Stimulated activated CD8-positive, alpha-beta memory T cell treated with anti-CD3 and anti-CD28 coated beads, Interleukin-7, amount 100 ng/mL, for 1 hour (primary cell): ENCODE results near the gene MILR1.
"Not testable (repeated sequence)": the region's sequence is repeated elsewhere in the genome, so short reads cannot be mapped to it uniquely, and the experiment has no call there.

Experiments used
- DNase-seq, 2 donors: peaks; one replicate each; pipeline ENCODE4 v3.0.0-alpha.2; 2020; ENCODE audit warnings: low read depth in 2 of 2

The MILR1 gene

DNA sequence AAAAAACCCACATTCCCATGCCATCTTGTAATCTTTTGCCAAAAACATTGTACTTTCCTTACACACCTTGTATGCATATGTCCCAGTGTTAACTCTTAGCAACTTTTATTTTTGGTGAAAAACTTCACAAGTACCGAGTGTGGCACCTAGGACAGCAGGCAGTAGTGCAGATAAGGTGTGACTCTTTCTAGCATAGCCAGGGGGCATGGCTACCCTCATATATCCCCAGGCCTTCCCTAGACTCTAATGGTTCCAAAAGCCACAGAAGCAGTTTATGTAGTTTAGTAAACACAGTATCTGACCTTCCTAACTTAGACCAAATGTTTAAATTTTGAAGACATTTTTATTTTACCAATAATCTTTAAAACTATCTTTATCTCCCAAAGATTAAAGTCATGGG, 20.5 kb upstream of the MILR1 start:
- no peak for DNase-seq

- not testable (repeated sequence) for DNase-seq
Observed at GRCh38 chr17:64430036-64430435, 18.9 kb upstream of the MILR1 start.

GRCh38 chr17:64431534-64431933, 17.4 kb upstream of the MILR1 start:
- DNase-seq = no peak

DNA sequence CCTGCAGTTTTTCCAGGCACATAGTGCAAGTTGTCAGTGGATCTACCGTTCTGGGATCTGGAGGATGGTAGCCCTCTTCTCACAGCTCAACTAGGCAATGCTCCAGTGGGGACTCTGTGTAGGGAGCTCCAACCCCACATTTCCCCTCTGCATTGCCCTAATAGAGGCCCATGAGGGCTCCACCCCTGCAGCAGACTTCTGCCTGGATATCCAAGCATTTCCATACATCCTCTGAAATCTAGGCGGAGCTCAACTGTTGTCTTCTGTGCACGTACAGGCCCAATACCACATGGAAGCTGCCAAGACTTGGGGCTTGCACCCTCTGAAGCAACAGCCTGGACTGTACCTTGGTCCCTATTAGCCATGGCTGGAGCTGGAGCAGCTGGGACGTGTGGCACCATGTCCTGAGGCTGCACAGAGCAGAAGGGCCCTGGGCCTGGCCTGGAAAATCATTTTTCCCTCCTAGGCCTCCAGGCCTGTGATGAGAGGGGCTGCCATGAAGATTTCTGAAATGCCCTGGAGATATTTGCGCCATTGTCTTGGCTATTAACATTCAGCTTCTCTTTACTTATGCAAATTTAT, 10.9 kb upstream of the MILR1 start:
- DNase-seq = no peak

- not testable (repeated sequence) for DNase-seq
Observed at GRCh38 chr17:64439521-64439920, 9.4 kb upstream of the MILR1 start.

- DNase-seq = no peak
Observed at GRCh38 chr17:64439956-64440355, 9.0 kb upstream of the MILR1 start.

DNA sequence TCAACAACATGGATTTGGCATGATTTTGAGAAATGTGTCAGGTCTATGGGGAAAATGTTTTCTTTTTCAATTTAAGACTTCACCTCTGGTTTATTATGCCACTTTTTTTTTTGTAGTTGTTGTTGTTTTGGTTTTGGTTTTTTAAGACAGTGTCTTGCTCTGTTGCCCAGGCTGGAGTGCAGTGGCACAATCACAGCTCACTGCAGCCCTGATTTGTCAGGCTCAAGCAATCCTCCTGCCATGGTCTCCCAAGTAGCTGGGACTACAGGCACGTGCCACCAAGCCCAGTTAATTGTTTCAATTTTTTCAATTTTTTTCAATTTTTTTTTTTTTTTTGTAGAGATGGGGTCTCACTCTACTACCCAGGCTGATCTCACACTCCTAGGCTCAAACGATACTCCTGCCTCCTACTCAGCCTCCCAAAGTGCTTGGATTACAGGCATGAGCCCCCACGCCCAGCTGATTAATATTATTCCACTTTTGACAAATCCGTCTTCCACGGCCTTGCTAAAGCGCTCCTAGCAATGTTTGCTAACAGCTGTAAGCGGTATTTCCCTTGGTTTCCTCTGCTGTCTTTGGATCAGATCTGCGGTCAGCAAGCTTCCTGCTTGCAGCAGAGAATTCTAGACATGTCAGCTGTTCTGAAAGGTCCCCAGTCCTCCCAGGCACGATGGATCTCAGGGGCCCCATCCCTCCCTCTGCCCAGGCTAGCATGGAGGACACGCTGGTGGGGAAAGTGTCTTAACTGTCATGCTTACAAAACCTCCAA, 7.0 kb upstream of the MILR1 start:
- no peak for DNase-seq

DNA sequence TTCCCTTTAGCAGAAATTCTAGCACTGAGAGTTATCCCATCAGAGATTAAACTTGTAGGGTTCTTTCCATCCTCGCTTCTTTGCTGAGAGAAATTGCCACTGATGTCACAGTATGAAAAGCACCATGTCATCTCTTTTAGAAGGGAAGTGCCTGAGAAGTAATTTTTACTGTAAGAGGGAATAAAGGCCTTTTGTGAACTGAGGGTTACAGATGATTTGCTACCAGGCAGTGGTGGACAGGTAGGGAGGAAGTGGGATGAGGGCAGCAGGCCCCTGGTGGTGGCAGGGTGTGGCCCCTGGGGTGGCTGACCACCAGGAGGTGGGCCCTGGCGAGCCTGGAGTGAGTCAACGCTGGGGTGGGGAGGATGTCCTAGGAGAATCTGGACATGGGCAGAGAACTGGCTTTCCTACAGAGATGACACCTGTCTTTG, 6.4 kb upstream of the MILR1 start:
- no peak for DNase-seq

DNA sequence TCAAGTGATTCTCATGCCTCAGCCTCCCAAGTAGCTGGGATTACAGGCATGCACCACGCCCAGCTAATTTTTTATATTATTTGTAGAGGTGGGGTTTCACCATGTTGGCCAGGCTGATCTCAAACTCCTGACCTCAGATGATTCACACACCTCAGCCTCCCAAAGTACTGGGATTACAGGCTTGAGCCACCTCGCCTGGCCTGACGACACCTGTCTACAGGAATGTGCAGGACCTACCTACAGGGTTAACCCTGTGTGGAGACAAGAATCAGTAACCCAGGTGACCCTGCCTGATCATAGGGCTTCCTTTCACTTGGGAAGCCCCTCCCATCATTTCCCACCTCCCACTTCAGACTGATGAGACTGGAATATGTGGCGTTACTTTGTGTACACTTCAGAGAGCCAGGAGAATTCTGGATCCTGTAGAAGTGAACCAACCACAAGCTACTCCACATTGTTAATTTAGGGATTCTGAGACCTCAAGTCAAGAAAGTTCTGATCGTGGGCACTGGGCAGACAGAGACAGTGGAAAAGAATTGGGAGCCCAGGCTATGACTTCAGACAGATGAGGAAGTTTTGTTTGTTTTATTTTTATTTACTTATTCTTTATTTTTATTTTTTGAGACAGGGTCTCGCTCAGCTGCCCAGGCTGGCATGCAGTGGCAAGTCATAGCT, 5.7 kb upstream of the MILR1 start:
- no peak for DNase-seq

GRCh38 chr17:64447526-64447925, 1.4 kb upstream of the MILR1 start:
- no peak for DNase-seq

DNA sequence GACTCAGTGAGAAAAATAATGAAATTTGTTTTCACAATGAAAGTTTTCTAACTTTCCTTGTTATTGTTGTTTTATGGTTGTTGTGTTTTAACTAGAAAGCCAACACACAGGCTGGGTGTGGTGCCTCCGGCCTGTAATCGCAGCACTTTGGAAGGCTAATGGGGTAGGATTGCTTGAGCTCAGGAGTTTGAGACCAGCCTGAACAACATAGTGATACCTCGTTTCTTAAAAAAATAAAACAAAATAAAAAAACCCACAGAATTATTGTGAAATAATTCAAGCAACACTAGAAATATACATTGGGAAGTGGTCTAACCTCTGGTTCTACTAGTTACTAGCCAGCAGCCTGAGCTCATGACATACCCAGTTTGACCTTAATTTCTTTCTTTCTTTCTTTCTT, 630 bp downstream of the MILR1 start:
- no peak for DNase-seq

DNA sequence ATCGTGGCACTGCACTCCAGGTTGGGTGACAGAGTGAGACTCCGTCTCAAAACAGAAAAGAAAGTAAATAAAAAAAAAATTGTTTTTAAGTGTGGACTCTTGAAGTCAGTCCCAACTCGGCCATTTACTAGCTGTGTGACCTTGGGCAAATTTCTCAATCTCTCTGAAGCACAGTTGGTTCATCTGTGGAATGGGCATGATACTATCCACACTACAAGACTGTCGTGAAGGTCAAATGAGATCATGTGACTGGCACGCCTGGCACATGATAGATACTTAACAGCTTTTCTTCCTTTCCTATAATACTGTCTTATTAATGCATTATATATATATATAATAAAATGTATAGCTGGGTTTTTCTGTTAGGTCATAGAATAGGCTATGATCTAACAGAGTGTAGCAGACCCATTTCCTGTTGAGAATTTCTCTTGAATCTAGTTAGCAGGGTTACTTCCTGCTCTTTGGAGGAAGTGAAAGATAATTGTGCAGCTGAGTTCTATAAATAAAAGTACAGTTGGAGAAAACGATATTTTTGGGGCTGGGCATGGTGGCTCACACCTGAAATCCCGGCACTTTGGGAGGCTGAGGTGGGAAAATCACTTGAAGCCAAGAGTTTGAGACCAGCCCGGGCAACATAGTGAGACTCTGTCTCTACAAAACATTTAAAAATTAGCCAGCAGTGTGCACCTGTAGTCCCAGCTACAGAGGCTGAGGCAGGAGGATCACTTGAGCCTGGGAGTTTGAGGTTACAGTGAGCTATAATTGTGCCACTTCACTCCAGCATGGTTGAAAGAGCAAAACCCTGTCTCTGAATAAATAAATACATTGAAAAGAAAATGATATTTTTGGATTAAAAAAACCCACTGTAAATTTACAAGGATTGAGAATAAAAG, 7.3 kb downstream of the MILR1 start:
- no peak for DNase-seq

DNA sequence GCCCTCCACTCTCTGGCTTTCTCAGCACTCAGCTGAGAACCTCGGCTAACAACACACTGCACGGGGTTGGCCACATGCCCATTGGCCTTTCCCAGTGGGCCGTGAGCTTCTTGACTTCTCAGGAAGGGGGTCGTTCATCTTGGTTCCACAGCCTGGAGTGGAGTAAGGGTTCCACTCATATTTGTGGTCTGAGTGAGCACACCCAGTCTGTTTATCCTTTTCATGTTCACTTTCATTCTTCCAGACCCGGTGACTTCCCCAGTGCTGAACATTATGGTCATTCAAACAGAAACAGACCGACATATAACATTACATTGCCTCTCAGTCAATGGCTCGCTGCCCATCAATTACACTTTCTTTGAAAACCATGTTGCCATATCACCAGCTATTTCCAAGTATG, 8.2 kb downstream of the MILR1 start:
- DNase-seq = no peak

- DNase-seq = no peak
Observed at GRCh38 chr17:64458756-64459155, 9.8 kb downstream of the MILR1 start.

DNA sequence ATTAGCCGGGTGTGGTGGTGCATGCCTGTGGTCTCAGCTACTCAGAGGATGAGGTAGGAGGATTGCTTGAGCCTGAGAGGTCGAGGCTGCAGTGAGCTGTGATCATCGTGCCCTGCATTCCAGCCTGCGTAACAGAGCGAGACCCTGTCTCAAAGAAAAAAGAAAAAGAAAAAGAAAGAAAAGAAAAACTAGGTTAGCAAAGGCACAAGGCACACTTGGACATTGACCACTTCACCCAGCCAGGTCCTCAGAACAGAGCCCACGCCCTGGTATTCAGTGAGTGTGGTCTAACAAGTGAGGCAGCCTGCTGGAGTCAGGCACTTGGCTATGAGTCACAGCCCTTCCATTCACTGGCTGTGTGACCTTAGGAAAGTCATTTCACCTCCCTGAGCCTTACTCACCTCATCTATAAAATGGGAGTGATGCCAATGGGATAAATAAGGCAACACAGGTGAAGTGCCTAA, 10.4 kb downstream of the MILR1 start:
- DNase-seq = no peak

- DNase-seq = not testable (repeated sequence)
Observed at GRCh38 chr17:64459818-64460217, 10.9 kb downstream of the MILR1 start.

DNA sequence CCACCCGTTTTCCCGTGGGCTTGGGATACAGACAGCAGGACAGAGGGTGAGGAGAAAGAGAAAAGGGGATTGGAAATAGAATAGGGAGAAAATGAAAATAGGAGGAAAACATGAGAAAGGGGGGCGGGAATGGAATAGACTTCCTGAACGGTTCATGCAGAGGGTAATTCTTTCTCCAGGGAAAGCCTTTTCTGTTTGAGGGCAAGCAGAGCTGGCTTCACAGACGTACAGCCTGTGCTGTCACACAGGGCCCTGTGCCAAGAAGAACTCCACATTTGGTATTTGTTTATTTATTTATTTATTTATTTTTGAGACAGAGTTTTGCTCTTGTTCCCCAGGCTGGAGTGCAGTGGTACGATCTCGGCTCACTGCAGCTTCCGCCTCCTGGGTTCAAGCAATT, 12.0 kb downstream of the MILR1 start:
- DNase-seq = no peak

DNA sequence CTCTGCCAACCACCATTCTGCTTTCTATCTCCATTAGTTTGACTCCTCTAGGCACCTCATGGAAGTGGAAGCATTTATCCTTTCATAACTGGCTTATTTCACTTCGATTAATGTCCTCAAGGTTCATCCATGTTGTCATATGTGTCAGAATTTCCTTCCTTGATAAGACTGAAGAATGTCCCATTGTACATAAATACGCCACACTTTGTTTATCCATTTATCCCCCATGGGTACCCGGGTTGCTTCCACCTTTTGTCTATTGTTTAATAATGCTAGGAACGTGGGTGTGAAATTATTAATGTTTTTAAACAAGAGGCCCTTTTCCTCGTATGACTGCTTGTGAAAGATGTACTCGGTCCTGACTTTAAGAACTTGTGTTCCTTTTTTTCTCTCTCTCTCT, 12.9 kb downstream of the MILR1 start:
- no peak for DNase-seq

DNA sequence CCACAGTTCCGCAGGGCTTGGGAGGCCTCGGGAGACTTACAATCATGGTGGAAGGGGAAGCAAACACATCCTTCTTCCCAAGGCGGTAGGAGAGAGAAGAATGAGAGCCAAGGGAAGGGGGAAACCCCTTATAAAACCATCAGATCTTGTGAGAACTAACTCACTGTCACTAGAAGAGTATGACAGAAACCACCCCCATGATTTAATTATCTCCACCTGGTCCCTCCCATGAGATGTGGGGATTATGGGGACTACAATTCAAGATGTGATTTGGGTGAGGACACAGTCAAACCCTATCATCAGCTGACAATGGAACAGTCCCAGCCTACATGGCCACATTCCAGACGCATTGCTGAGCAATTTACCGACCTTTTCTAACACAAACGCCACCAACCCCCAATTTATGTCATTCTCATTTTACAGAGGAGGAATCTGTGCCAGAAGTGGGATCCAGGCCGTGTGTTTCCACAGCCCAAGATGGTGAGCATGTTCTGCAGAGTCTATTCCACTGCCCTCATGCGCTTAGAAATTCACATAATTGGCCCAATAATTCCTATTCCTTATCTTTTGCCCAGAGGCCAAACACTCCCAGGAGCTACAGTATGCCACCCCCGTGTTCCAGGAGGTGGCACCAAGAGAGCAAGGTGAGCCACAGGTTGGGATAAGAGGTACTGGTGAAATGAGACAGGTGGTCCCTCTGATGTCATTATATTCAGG, 17.3 kb downstream of the MILR1 start:
- no peak for DNase-seq

- not testable (repeated sequence) for DNase-seq
Observed at GRCh38 chr17:64466834-64467233, 17.9 kb downstream of the MILR1 start.

- DNase-seq = no peak
Observed at GRCh38 chr17:64470625-64471024, 21.7 kb downstream of the MILR1 start.
